Mesothelial cell of epicardium (in vitro differentiated cells): ENCODE data around the gene KLHL29. TPM values are rescaled to one million over a fixed set of nuclear protein-coding genes. Genes with fewer than 3 reads are reported as not detected.

ENCODE experiments used
- DNase-seq, 2 experiments: peaks; one replicate each; pipeline ENCODE4 v3.0.0; 2021; ENCODE audit warnings: low spot score in 2 of 2; ENCODE audit not compliant: unreplicated experiment in 2 of 2
- H3K27ac Mint-ChIP-seq: 2 replicates; pipeline ENCODE4 v1.8.0; 2021; ENCODE audit warnings: mixed read lengths
- H3K27me3 Mint-ChIP-seq: 2 replicates; pipeline ENCODE4 v1.8.0; 2021; ENCODE audit warnings: low read depth, mixed read lengths
- H3K36me3 Mint-ChIP-seq: 2 replicates; pipeline ENCODE4 v1.8.0; 2021; ENCODE audit warnings: mixed read lengths
- H3K4me1 Mint-ChIP-seq: 2 replicates; pipeline ENCODE4 v1.8.0; 2021; ENCODE audit warnings: mixed read lengths
- H3K4me3 Mint-ChIP-seq: 2 replicates; pipeline ENCODE4 v1.8.0; 2021; ENCODE audit warnings: mild to moderate bottlenecking, moderate library complexity, mixed read lengths
- H3K9me3 Mint-ChIP-seq: 2 replicates; pipeline ENCODE4 v1.8.0; 2021; ENCODE audit warnings: mixed read lengths
- total RNA-seq: library from RNA; stranded (reverse); gene quantifications from 3 replicates; pipeline ENCODE4 v1.2.1, GENCODE V29; 2021
- TF ChIP-seq, protein P1 (sequence below): fragments of 200-600 bp; sonication (generic); IDR thresholded peaks from one replicate; pipeline ENCODE4 v1.5.0; 2021; ENCODE audit warnings: antibody characterized with exemption; ENCODE audit not compliant: unreplicated experiment

The KLHL29 gene
- total RNA-seq, 1 donor from 2014 or later: 28.3 TPM

DNA sequence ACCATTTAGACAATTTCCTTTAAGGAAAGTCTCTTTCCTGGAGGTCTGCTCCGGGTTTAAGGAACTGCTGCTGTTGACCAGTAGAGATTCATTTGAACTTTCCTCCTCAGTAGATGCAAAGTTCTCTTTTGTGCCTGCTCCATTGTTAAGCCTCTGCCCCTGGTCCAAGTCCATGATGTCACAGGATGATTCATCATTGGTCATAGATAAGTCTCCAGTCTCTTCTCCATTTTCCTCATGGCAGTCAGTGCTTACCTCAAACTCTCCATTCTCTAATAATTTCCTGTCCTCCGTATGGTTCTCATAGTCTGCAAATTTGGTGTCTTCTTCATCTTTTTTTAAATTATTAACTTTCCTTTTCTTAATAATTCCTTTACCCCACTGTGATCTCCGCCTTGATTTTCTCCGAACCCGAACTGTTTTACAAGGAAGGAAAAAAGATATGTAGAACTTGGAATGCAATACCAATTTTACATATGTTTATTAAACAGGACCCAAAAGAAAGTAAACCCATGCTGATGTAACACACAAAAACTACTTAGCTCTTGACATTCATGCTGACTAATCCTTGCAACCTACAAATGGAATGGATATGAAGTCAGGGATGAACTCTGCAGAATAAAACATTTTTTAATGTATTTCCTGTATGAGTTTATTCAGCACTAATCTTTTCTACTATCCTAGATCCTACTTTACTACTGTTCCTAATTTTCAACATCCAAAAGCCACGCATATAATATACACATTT is 372.9 kb downstream of the KLHL29 start:
- Mint-ChIP-seq H3K9me3 (no peaks in the 10 kb centered on the region), H3K27ac (no peak overlapping the region), H3K4me3 (no peak overlapping the region), H3K27me3 (no peaks in the 10 kb centered on the region), H3K4me1 (peaks cover 30% of the 10 kb centered on the region), H3K36me3 (peaks cover 23% of the 10 kb centered on the region)
- no peak for DNase-seq
- TF ChIP-seq, protein P1, sequence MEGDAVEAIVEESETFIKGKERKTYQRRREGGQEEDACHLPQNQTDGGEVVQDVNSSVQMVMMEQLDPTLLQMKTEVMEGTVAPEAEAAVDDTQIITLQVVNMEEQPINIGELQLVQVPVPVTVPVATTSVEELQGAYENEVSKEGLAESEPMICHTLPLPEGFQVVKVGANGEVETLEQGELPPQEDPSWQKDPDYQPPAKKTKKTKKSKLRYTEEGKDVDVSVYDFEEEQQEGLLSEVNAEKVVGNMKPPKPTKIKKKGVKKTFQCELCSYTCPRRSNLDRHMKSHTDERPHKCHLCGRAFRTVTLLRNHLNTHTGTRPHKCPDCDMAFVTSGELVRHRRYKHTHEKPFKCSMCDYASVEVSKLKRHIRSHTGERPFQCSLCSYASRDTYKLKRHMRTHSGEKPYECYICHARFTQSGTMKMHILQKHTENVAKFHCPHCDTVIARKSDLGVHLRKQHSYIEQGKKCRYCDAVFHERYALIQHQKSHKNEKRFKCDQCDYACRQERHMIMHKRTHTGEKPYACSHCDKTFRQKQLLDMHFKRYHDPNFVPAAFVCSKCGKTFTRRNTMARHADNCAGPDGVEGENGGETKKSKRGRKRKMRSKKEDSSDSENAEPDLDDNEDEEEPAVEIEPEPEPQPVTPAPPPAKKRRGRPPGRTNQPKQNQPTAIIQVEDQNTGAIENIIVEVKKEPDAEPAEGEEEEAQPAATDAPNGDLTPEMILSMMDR: no peak
